Embryonic facial prominence (tissue), 1 donor: ENCODE results near the gene NBPF20.
"Not testable (repeated sequence)": the region's sequence is repeated elsewhere in the genome, so short reads cannot be mapped to it uniquely, and the experiment has no call there.

Experiments used
- DNase-seq: peaks from one replicate; pipeline ENCODE4 v3.0.0-alpha.2; 2016; ENCODE audit errors: extremely low spot score

Gene NBPF20

GRCh38 chr1:145424612-145425435, 579 bp downstream of the NBPF20 start:
- DNase-seq = not testable (repeated sequence)

DNA sequence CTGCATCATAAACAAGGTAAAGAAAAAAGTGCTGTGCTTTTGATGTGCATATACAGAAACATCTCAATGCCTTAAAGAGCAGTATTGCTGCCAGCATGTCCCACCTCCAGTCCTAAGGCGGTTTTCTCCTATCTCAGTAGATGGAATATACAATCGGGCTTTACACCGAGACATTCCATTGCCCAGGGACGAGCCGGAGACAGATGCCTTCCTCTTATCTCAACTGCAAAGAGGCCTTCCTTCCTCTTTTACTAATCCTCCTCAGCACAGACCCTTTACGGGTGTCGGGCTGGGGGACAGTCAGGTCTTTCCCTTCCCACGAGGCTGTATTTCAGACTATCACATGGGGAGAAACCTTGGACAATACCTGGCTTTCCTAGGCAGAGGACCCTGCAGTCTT, 10.3 kb downstream of the NBPF20 start:
- not testable (repeated sequence) for DNase-seq

GRCh38 chr1:145407266-145407665, 18.1 kb downstream of the NBPF20 start:
- not testable (repeated sequence) for DNase-seq

DNA sequence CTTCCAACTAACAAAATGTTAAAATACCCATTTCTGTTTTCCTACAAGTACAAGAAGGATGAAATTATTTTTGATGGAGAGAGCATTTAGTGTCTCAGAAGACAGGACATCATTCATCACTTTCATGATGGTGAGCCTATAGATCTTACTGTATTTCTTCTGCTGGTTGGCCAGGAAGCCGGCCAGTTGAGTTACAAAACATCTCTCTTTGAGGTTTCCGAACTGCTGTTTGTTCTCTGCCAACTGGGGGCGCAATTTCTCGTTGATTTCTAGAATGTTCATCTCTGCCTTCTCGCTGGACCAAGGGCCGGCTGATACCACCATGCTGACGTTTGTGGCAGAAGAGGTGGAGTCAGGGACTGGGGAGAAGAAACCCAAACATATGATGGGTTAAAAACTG, 20.5 kb downstream of the NBPF20 start:
- not testable (repeated sequence) for DNase-seq

DNA sequence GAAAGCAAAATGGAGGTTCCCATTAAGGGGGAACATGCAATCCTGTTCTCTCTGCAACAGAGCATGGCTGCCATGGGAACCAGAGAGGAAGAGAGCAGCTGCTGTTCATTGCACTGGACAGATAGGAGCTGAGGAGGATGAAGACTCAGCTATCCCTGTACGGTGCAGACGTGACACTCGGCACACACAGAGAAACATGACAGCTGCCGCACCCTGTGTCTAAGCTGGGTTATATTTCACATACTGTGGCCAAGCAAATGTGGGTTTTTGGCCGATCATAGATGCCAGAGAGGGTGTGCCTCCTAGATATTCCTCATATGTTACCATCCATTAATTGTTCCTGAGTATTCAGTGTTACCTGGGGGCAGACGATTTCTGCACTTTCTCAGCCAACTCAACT, 24.7 kb downstream of the NBPF20 start:
- DNase-seq = not testable (repeated sequence)
